Fibroblast of lung (primary cell): Measurements from ENCODE around the gene DENND5B. TPM values are rescaled to one million over a fixed set of nuclear protein-coding genes. Genes with fewer than 3 reads are reported as not detected.

ENCODE experiments used
- DNase-seq, 2 donors: peaks; one replicate each; pipeline versions ENCODE4 v3.0.0 to v3.0.0-alpha.2; 2010; ENCODE audit warnings: low read depth in 2 of 2
- H2AFZ ChIP-seq: 2 replicates; pipeline ENCODE4 v1.5.1; 2012; ENCODE audit warnings: low read length, control low read depth, inconsistent platforms
- H3K27ac ChIP-seq: 2 replicates; pipeline ENCODE4 v1.5.1; 2011; ENCODE audit warnings: low read length, control low read depth; ENCODE audit not compliant: insufficient read depth
- H3K27me3 ChIP-seq: 2 replicates; pipeline ENCODE4 v1.5.1; 2011; ENCODE audit warnings: mild to moderate bottlenecking, low read length; ENCODE audit not compliant: control insufficient read depth, insufficient read depth
- H3K36me3 ChIP-seq: 2 replicates; pipeline ENCODE4 v1.5.1; 2011; ENCODE audit warnings: low read length; ENCODE audit not compliant: control insufficient read depth, insufficient read depth
- H3K4me1 ChIP-seq: 2 replicates; pipeline ENCODE4 v1.5.1; 2011; ENCODE audit warnings: low read length; ENCODE audit not compliant: control insufficient read depth, insufficient read depth; ENCODE audit errors: extremely low read depth
- H3K4me2 ChIP-seq: 2 replicates; pipeline ENCODE4 v1.5.1; 2011; ENCODE audit warnings: low read length, control low read depth; ENCODE audit not compliant: insufficient read depth; ENCODE audit errors: extremely low read depth
- H3K4me3 ChIP-seq, 4 experiments: fragments of 200-600 bp in 1 of 4; sonication (generic) in 1 of 4; replicated peaks in 1 of 4; 2 replicates each; pipeline ENCODE4 v1.5.1; 2011 to 2016; ENCODE audit warnings: low read length in 4 of 4, low read depth in 3 of 4, mild to moderate bottlenecking in 3 of 4, control low read depth in 2 of 4, inconsistent platforms in 1 of 4, mixed read lengths in 1 of 4; ENCODE audit not compliant: insufficient read depth in 1 of 4; ENCODE audit errors: control extremely low read depth in 1 of 4
- H3K79me2 ChIP-seq: 2 replicates; pipeline ENCODE4 v1.5.1; 2012; ENCODE audit warnings: mild to moderate bottlenecking, low read length, inconsistent platforms; ENCODE audit not compliant: control insufficient read depth, insufficient read depth
- H3K9ac ChIP-seq: 2 replicates; pipeline ENCODE4 v1.5.1; 2011; ENCODE audit warnings: mild to moderate bottlenecking, low read length, control low read depth; ENCODE audit not compliant: insufficient read depth
- H3K9me3 ChIP-seq: 2 replicates; pipeline ENCODE4 v1.5.1; 2012; ENCODE audit warnings: low read depth, low read length; ENCODE audit not compliant: control insufficient read depth, insufficient read depth
- H4K20me1 ChIP-seq: 2 replicates; pipeline ENCODE4 v1.5.1; 2011; ENCODE audit warnings: low read length; ENCODE audit not compliant: control insufficient read depth, insufficient read depth; ENCODE audit errors: extremely low read depth
- EZH2 ChIP-seq: IDR thresholded peaks from 2 replicates; pipeline ENCODE4 v1.5.1; 2012; ENCODE audit warnings: low read length, control low read depth, mild to moderate bottlenecking; ENCODE audit errors: missing control alignments
- polyA plus RNA-seq, 2 donors: library from polyadenylated mRNA; depleted of rRNA in 1 of 2; stranded (reverse) in 1 of 2; unstranded in 1 of 2; fragments of >200 nt; gene quantifications; 2 replicates each; pipeline ENCODE4 v1.2.1, GENCODE V29; 2011 to 2012; ENCODE audit warnings: missing spikeins in 1 of 2
- total RNA-seq: library from RNA; depleted of rRNA; stranded (reverse); fragments of >200 nt; gene quantifications from 2 replicates; pipeline ENCODE4 v1.2.1, GENCODE V29; 2014
- TF ChIP-seq, protein P1 (sequence below), 2 donors: IDR thresholded peaks in 1 of 2; conservative IDR thresholded peaks in 1 of 2; 1 replicate in 1 of 2; 2 replicates in 1 of 2; pipeline ENCODE4 v1.5.1; 2011 to 2012; ENCODE audit warnings: low read length in 2 of 2, control low read depth in 1 of 2, inconsistent platforms in 1 of 2, low read depth in 1 of 2, mild to moderate bottlenecking in 1 of 2

DENND5B gene
- total and polyA plus RNA-seq, 2 donors (not counting 1 experiment from before 2014, with no cell fraction given) = 5.3 to 6.9 TPM

DNA sequence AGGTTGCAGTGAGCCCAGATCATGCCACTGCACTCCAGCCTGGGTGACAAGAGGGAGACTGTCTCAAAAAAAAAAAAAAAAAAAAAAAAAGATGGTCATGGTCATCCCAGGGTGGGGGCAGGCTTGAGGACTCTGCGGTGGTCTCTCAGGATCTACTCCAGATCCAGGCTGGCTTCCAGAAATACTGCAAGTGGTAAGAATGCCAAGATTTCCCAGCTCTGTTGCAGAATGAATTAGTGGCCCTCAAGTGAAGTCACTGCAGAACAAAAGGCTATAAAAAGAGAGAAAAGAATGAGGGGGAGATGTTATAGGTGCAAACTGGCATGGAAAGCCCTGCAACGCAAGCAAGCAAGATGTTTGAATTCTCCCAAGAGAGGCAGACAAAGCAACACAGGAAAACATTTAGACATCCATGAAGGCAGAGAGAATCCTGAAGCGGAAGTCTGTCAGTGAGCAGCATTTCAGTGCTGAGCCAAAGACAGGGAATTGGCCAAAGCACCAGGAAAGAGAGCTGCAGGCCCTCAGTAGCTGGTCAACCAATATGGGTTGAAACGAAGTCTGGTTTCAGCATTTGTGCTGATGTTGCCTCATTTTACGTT, 36.6 kb upstream of the DENND5B start:
- no peaks in the 10 kb centered on the region for H4K20me1 ChIP-seq
- no peak for DNase-seq
- H3K4me1 ChIP-seq = no peaks in the 10 kb centered on the region
- no peak overlapping the region for H3K4me3 ChIP-seq
- H3K27ac ChIP-seq = no peak overlapping the region
- H3K9ac ChIP-seq = no peak overlapping the region
- H3K36me3 ChIP-seq = no peaks in the 10 kb centered on the region
- H2AFZ ChIP-seq = no peak overlapping the region
- H3K9me3 ChIP-seq = no peaks in the 10 kb centered on the region
- no peaks in the 10 kb centered on the region for H3K79me2 ChIP-seq
- no peak for TF ChIP-seq EZH2
- TF ChIP-seq, protein P1, sequence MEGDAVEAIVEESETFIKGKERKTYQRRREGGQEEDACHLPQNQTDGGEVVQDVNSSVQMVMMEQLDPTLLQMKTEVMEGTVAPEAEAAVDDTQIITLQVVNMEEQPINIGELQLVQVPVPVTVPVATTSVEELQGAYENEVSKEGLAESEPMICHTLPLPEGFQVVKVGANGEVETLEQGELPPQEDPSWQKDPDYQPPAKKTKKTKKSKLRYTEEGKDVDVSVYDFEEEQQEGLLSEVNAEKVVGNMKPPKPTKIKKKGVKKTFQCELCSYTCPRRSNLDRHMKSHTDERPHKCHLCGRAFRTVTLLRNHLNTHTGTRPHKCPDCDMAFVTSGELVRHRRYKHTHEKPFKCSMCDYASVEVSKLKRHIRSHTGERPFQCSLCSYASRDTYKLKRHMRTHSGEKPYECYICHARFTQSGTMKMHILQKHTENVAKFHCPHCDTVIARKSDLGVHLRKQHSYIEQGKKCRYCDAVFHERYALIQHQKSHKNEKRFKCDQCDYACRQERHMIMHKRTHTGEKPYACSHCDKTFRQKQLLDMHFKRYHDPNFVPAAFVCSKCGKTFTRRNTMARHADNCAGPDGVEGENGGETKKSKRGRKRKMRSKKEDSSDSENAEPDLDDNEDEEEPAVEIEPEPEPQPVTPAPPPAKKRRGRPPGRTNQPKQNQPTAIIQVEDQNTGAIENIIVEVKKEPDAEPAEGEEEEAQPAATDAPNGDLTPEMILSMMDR (conservative IDR thresholded peaks at IDR 0.05 in 1 of 2, IDR thresholded peaks at IDR 0.05 in 1 of 2; ENCODE audit: low read depth in 1 of 2, low read length in 2 of 2) = no peak
- H3K4me2 ChIP-seq = no peak overlapping the region
- H3K27me3 ChIP-seq = no peaks in the 10 kb centered on the region

DNA sequence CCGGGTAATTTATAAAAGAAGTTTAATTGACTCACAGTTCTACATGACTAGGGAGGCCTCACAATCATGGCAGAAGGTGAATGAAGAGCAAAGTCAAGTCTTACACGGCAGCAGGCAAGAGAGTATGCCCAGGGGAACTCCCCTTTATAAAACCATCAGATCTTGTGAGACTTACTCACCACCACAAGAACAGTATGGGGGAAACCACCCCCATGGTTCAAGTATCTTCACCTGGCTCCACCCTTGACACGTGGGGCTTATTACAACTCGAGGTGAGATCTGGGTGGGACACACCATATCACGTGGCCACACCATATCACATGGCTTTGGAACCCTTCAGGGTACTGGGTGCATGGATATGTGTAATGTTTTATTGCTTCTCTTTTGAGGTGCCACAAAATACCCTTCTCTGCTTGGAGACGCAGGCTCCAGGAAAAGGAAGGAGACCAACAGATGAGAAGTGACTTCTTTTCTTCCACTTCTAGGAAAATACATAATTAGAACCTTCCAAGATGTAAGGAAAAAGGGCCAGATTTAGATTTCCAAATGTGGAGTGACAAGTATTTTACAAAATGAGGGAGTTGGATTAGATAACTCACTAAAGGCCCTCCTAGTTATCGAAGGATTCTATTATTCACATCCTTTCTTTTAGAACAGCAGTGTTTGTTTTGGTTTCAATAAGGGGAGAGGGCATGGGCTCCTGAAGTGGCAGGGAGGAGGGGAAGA, 35.5 kb upstream of the DENND5B start:
- no peak for DNase-seq
- no peaks in the 10 kb centered on the region for H4K20me1 ChIP-seq
- TF ChIP-seq EZH2 = no peak
- TF ChIP-seq, protein P1 (conservative IDR thresholded peaks at IDR 0.05 in 1 of 2, IDR thresholded peaks at IDR 0.05 in 1 of 2; ENCODE audit: low read depth in 1 of 2, low read length in 2 of 2) = no peak

DNA sequence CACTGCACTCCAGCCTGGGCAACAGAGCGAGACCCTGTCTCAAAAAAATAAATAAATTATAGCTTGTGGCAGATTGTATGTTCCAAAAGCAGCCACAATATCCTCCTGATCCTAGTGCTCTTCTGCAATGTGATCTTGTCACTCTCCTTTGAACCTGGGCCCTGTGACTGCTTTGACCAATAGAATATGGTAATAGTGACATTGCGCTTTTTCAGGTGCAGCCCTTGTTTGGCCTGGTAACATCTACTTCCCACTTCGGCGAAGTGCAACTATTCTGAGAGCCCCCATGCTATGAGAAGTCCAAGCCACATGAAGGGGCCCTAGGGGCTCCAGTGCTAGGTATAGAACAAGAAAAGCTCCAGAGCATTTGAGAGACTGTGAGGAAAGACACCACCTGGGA, 31.1 kb upstream of the DENND5B start:
- no peak for DNase-seq

More for the DNA sequence above, 35.5 kb upstream of the DENND5B start:
- Histone ChIP-seq H3K4me3 (no peak overlapping the region), H3K27ac (no peak overlapping the region), H3K9ac (no peak overlapping the region), H3K27me3 (no peaks in the 10 kb centered on the region), H3K36me3 (no peaks in the 10 kb centered on the region), H3K4me1 (no peaks in the 10 kb centered on the region), H2AFZ (no peak overlapping the region), H3K9me3 (no peaks in the 10 kb centered on the region), H3K79me2 (no peaks in the 10 kb centered on the region), H3K4me2 (no peak overlapping the region)

More for the DNA sequence above, 31.1 kb upstream of the DENND5B start:
- no peak overlapping the region for H2AFZ ChIP-seq
- no peak overlapping the region for H3K27ac ChIP-seq
- TF ChIP-seq, protein P1 (conservative IDR thresholded peaks at IDR 0.05 in 1 of 2, IDR thresholded peaks at IDR 0.05 in 1 of 2; ENCODE audit: low read depth in 1 of 2, low read length in 2 of 2) = no peak
- no peak for TF ChIP-seq EZH2
- no peaks in the 10 kb centered on the region for H3K79me2 ChIP-seq
- no peak overlapping the region for H3K9ac ChIP-seq
- no peaks in the 10 kb centered on the region for H4K20me1 ChIP-seq
- H3K27me3 ChIP-seq = no peaks in the 10 kb centered on the region
- H3K4me3 ChIP-seq = no peak overlapping the region
- H3K9me3 ChIP-seq = no peaks in the 10 kb centered on the region
- no peaks in the 10 kb centered on the region for H3K36me3 ChIP-seq
- H3K4me1 ChIP-seq = no peaks in the 10 kb centered on the region
- no peak overlapping the region for H3K4me2 ChIP-seq
